Daoy (cell line): Measurements from ENCODE around the gene MPHOSPH9. TPM values are rescaled to one million over a fixed set of nuclear protein-coding genes. Genes with fewer than 3 reads are reported as not detected.
A peak's percentile ranks its signal among the peaks of the same experiment; 100 is the strongest.
"Not testable (repeated sequence)": the region's sequence is repeated elsewhere in the genome, so short reads cannot be mapped to it uniquely, and the experiment has no call there.

Experiments
- DNase-seq: peaks from one replicate; pipeline ENCODE4 v3.0.0-alpha.2; 2015; ENCODE audit warnings: low read depth
- total RNA-seq: library from RNA; depleted of rRNA; stranded (reverse); fragments of >200 nt; shearing (Covaris generic); gene quantifications from 2 replicates; pipeline ENCODE4 v1.2.3, GENCODE V29; 2014

Gene MPHOSPH9
- total RNA-seq, 1 experiment from 2014 or later, result 54.3 TPM

DNA sequence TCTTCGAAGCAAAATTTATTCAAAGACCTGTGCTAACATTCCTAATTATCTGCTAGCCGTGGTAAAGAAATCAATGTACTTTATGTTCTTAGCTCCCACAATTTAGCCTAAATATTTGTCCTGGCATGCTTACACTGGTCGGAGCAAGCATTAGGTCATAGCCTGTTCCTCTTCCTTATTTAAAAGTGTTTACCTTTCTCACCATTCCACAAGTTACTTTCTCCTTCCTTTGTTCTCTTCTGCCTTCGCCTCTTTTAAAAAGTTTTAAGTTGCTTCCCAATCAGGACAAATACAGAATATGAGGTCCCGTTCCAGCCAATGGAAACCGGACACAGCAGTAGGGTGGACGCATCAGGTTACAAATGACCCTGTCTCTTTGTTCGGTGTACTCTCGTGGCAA is 27.1 kb upstream of the MPHOSPH9 start:
- no peak for DNase-seq

DNA sequence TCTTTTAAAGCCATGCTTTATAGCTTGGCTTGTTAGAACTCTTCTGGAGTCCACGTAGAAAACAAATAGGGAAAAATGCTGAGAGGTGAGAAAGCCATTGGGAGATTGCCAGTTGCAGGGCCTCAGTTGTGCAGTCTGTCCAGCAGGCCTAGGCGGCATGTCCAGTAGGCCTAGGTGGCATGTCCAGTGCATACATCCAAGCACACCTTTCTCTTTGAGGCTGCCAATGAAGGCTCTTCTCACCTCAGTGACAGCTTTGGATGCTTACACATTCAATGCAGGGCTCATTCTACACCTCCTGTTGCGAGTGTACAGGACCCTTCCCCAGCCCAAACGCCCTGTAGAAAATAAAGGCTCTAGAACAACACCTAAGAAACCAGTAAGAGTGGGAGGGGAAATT is 25.7 kb upstream of the MPHOSPH9 start:
- no peak for DNase-seq

DNA sequence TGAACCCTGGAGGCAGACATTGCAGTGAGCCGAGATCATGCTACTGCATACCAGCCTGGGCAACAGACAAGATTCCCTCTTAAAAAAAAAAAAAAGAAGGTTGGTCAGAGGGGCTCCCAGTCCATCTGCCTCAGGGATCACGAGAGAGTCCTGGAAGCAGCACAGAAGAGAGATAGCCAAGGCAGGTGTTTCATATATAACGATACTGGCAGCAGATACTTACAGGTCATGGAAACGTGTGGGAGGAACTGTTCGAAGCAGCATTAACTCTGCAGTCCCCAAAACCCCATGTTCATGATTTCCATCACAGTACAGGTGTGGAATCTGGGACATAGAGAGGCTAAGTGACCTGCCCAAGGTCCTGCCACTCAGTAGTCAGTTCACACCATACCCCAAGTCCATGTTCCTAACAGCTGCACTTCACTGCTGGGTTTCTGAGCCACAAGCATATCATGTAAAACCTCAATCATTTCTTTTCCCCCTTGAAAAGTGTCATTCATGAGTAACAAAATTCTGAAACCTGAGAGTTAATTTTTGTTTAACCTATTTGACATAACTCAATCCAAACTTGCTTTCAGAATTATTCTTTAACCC is 22.0 kb upstream of the MPHOSPH9 start:
- DNase-seq, result no peak

DNA sequence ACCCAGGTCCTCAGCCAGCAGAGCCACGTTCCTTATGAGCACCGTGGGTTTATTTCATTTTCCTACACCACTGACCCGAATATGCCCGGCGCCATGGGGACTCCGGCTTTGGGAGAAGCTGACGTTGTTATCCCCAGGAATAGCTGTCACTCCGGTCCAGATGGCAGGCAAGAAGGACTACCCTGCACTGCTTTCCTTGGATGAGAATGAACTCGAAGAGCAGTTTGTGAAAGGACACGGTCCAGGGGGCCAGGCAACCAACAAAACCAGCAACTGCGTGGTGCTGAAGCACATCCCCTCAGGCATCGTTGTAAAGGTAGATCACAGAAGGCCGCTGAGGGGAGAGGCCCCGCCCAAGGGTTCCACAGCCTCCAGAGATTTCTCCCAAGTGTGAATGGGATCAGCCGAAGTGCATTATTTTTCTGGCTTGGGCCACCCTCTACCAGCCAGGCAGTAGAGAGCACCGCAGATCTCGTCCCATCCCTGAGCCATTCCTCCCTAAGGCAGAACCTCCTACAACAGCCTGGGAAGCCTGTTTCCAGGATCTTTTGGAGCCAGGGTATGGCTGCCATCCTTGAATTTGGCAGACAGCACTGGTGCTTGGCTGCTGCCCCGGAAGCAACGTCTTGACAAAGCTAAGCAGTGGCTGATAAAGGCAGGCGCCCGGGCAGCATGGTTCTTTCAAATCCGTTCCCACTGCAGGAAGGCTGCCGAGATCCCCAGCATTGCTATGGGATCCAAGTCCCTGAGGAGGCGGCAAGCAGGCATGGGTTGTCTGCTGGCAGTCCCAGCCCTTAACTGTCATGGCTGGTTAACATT is 20.9 kb upstream of the MPHOSPH9 start:
- DNase-seq, result no peak

DNA sequence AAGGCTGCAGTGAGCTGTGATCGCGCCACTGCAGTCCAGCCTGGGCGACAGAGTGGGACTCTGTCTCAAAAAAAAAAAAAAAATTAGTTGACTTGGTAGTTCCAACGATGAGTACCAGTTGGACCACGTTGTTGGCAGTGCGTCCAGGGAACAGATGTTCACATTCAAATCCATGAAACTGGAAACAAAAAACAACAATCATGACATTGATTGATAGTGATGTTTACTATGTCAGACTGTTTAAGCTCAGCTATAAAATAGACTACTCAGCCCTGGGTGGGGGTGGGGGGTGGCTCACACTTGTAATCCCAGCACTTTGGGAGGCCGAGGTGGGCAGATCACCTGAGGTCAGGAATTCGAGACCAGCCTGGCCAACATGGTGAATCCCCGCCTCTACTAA is 19.4 kb upstream of the MPHOSPH9 start:
- DNase-seq, result not testable (repeated sequence)

DNA sequence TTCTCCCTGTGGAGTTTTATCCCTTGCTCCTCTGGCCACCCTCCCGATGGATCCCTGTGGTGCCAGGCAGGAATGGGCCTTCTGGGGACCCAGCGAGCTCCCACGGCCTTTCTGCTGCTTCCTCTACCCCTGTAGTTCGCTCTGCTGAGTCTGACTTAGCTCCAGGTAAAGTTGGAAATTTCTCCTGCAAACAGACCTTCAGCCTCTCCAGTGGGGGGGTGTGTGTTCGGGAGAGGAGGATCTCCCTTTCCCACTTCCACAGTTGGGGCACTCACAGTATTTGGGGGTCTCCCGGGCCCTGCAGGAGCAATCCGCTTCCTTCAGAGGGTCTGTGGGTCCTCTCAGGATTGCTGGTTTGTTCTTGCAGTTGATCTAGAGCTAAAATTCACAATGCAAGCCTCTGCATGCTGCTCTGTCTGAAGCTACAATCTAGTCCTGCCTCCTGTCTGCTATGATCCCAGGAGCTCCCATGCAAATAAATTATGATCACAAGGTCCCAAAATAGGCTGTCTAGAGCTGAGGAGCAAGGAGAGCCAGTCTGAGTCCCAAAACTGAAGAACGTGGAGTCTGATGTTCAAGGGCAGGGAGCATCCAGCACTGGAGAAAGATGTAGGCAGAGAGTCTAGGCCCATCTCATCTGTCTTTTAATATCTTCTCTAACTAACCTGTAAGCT is 18.6 kb upstream of the MPHOSPH9 start:
- no peak for DNase-seq

DNA sequence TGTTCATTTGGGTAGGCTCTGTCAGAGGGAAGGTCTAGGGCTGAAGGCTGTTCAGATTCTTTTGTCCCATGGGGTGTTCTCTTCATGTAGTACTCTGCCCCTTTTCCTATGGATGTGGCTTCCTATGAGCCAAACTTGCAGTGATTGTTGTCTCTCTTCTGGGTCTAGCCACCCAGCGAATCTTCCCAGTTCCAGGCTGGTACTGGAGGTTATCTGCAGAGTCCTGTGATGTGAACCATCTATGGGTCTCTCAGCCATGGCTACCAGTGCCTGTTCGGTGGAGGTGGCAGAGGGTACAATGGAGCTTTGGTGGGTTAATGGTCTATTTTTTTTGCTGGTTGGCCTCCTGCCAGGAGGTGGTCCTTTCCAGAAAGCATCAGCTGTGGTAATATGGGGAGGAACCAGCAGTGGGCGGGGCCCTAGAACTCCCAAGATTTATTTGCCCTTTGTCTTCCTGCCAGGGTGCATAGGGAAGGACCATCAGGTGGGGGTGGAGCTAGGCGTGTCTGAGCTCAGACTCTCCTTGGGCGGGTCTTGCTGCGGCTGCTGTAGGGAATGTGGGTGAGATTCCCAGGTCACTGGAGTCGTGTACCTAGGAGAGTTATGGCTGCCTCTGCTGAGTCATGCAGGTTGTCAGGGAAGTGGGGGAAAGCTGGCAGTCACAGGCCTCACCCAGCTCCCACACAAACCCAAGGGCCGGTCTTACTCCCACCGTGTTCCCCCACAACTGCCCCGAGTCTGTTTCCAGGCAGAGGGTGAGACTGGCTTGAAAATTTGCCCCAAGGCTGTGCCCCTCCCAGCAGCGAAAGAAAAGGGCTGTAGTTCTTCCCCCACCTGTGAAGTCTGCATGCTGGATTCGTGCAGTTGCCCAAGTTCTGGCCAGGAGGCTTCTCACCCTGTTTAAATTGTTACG is 17.8 kb upstream of the MPHOSPH9 start:
- DNase-seq, result peak; percentile 68

DNA sequence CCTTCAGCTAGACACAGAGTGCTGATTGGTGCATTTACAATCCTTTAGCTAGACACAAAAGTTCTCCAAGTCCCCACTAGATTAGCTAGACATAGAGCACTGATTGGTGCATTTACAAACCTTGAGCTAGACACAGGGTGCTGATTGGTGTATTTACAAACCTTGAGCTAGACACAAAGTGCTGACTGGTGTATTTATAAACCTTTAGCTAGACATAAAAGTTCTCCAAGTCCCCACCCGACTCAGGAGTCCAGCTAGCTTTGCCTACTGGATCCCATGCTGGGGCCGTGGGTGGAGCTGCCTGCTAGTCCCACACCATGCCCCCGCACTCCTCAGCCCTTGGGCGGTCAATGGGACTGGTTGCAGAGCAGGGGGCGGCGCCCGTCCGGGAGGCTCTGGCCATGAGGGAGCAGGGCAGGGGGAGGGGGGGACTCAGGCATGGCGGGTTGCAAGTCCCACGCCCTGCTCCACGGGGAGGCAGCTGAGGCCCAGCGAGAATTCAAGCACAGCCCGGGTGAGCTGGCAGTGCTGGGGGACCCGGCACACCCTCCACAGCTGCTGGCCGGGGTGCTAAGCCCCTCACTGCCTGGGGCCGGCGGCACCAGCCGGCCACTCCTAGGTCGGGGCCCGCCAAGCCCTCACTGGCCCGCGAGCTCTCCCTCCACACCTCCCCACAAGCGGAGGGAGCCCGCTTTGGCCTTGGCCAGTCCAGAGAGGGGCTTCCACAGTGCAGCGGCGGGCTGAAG is 16.2 kb upstream of the MPHOSPH9 start:
- DNase-seq, result not testable (repeated sequence)

DNA sequence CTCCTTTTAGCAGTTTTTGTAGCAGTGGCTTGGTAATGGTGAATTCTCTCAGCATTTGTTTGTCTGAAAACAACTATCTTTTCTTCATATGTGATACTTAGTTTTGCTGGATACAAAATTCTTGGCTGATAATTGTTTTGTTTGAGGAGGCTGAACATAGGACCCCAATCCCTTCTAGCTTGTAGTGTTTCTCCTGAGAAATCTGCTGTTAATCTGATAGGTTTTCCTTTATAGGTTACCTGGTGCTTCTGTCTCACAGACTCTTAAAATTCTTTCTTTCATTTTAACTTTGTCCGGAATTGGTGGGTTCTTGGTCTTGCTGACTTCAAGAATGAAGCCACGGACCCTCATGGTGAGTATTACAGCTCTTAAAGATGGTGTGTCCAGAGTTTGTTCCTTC is 15.2 kb upstream of the MPHOSPH9 start:
- not testable (repeated sequence) for DNase-seq

DNA sequence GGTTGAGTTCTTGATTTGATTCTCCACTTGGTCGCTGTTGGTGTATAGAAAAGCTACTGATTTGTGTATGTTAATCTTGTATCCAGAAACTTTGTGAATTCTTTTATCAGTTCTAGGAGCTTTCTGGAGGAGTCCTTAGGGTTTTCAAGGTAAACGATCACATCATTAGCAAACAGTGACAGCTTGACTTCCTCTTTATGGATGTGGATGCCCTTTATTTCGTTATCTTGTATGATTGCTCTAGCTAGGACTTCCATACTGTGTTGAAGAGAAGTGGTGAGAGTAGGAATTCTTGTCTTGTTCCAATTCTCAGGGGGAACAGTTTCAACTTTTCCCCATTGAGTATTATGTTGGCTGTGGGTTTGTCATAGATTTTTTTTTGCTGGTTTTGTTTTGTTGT is 12.7 kb upstream of the MPHOSPH9 start:
- no peak for DNase-seq

DNA sequence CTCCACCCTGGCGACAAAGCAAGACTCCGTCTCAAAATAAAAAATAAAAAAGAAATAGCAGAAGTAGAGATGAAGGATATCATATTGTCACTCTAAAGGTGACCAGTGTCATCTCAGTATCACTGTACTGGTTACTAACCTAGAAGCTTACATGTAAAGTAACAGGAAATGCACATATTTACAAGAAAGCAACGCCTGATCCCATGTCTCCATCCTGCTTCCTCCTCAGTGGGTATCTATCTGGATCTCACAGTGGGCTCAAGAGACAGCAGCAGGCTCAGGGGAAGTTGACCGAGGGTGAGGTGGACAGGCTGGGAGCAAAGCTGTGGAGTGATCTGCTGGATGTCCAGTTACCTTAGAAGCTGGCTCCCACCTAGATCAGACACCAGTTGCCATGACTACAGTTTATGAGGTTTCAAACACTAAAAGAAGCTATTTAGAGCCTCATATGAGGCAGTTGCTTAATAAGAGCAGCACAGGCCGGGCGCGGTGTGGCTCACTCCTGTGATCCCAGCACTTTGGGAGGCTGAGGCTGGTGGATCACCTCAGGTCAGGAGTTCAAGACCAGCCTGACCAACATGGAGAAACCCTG is 10.8 kb upstream of the MPHOSPH9 start:
- no peak for DNase-seq

DNA sequence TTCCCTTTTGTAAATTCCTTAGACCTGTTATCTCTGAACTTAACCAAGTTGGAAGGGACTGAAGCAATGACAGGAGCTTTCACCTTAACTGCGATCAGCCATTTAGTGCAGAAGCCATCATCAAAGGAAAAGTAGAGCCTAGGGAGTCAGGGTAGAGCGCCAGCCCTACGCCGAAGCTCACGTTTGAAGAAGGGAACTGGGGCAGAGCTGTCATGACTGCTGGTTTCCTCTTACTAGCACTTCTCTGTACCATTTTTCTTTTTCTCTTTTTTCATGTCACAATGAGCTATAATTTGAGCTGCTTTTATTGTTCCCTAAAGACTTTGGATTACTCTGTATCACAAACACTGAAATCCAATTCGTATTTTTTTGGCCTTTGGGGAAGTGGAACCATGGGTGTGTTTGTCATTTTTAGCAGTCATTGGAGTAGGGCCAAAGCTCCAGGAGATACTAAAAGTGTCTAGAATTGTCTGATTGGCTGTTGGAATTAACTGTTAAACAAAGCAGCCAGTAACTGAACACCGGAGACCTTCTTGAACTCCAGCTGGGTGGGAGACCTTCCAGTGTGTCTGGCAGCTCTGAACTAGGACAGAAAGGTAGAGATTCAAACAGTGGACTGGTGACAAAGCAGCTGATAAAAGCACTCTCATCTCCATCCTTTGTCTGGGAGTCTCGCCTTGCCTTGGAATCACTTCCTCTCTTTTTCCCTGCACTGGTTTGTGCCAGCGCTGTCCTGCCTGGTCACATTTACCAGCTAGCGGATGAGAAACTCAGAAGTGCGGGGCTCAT is 9.4 kb upstream of the MPHOSPH9 start:
- no peak for DNase-seq

DNA sequence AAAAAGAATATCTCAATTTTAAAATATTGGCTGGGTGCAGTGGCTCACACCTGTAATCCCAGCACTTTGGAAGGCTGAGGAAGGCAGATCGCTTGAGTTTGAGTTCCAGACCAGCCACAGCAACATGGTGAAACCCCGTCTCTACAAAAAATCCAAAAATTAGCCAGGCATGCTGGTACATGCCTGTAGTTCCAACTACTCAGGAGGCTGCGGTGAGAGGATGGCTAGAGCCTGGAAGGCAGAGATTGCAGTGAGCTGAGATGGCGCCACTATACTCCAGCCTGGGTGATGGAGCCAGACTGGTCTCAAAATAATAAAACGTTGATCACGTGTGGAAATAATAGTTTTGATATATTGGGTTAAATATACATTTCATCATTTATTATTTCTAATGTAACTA is 6.0 kb upstream of the MPHOSPH9 start:
- DNase-seq, result no peak

DNA sequence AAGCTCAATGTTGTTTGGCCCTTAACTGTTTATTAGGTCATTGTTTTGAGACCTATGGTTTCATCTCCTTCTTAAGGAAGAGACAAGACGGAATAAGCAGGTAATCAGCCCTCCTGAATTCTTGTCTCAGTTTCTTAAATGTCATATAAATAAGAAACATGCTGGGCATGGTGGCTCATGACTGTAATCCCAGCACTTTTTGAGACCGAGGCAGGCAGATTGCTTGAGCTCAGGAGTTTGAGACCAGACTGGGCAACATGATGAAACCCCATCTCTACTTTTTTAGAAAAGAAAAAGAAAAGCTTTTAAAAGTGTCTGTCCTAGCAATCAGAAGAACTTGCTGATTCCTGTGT is 5.4 kb upstream of the MPHOSPH9 start:
- no peak for DNase-seq

DNA sequence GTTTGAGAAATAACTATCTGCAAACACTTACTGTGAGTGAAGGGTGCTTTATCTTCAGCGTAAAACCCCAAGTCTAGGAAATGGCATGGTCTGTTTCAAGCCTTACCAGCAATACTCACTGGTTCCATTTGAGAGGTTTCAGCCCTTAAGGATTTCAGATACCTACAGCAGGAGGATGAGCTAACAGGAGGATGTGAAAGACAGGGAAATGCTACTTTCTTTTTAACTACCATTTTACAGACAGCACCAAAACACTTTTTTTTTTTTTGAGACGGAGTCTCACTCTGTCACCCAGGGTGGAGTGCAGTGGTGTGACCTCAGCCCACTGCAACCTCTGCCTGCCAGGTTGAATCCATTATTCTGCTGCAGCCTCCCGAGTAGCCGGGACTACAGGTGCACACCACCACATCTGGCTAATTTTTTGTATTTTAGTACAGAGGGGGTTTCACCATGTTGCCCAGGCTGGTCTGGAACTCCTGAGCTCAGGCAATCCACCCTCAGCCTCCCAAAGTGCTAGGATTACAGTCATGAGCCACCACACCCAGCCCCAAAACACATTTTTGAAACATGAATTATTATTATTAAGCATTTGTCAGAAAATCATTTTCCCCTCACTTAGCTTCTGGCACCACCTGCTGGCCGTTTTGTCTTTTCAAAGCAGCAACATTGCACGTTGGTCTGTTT is 4.8 kb upstream of the MPHOSPH9 start:
- peak; percentile 50 for DNase-seq

DNA sequence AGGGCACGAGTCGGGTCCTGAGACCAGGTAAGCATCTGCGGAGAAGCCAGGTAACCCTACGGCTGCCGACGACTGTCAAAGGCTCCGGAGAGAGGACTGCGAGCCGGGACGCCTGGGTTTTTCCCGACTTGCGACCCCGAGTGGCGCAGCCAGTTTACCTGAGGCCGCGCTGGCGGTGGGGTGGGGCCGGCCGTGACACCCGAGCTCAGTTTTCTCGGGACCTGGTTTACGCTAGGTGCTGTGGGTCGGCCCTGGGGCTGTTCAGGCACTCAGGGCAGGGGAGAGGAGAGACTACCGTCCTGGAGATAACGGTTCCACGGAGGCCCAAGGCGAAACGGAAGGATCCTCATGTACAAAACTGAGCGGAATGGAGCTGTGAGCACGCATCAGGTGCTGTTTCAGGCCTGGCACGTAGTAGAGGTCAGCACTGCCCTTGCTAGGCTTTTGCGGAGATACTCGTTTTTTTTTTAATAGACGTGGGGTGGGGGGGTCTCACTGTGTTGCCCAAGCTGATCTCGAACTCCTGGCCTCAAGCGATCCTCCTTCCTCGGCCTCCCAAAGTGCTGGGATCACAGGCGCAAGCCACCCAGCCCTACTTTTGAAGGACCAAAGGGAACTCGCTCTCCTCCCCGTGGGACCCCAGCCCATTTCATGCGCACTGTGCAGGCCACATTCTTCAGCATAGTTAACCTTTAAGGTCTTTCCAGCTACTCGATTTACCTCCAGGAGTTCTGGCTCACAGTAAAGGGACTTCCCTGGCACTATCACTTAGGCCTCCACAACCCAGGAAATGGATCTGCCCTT is 766 bp upstream of the MPHOSPH9 start:
- DNase-seq, result peak; percentile 35

DNA sequence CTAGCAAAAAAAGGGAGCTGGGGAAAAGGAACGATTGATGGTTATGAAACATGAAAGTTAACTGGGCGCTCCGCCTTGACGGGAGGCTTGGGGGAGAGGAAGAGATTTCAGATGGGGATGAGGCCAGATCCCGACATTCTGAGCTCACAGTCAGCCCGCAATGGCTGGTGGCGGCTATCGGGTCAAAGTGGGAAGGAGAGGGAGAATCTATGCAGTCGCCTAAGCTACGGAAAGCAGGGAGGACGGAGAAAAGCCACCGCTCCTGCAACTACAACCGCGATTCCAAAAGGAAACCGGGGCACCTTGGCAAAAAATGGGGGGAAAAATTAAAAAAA is 502 bp downstream of the MPHOSPH9 start:
- DNase-seq, result no peak

DNA sequence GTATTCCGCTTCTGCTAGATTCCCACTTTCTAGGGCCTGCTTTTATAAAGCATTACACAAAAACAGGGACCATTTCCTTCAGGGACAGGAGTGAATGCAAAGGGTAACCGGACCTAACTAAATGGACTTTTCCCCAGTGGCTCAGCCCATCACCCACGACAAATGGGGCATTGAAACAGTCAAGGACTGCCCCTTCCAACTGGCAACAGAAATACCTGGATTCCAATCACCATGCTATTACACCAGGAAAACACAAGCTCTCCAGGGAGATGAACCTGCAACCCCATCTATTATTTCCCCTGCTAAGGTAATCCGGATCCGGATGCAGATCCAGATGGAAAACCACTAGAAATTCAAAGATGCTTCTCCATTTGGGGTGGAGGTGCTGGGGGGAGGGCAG is 1.0 kb downstream of the MPHOSPH9 start:
- DNase-seq, result no peak

DNA sequence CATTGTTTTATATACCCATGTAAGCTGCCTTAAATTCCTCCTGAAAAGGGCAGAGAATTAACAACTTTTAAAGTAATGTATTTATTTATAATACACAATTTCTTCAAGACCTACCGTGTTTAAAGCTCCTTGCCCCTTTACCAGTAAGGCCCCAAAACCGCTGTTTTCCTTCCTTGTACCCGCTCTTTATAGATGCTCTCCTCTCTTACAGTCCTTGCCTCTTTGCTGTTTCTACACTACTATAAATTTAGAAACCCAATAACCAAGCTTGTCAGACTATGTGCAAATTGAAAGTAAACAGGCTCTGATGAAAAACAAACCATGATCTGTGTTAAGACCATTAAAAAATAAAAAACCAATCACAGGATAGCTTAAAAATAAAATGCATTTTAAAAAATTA is 3.9 kb downstream of the MPHOSPH9 start:
- DNase-seq, result no peak
